SK-N-MC (cell line): ENCODE results near the gene KCNH2.
A peak's percentile ranks its signal among the peaks of the same experiment; 100 is the strongest.

ENCODE experiments used
- DNase-seq: peaks from one replicate; pipeline ENCODE4 v3.0.0-alpha.2; 2011; ENCODE audit warnings: low read depth, low spot score
- H3K27ac ChIP-seq: fragments of 200-600 bp; sonication (generic); 2 replicates; pipeline ENCODE4 v1.5.1; 2016; ENCODE audit warnings: mixed run types
- H3K36me3 ChIP-seq: fragments of 200-600 bp; sonication (generic); 2 replicates; pipeline ENCODE4 v1.6.1; 2017; ENCODE audit warnings: antibody characterized with exemption, low read length, mixed read lengths; ENCODE audit not compliant: insufficient read depth
- H3K4me3 ChIP-seq: fragments of 200-600 bp; sonication (generic); 2 replicates; pipeline ENCODE4 v1.5.1; 2016
- H3K9ac ChIP-seq: fragments of 200-600 bp; sonication (generic); 2 replicates; pipeline ENCODE4 v1.8.0; 2017; ENCODE audit warnings: mixed run types, mixed read lengths; ENCODE audit not compliant: insufficient read length
- H3K9me3 ChIP-seq: fragments of 200-600 bp; sonication (generic); 2 replicates; pipeline ENCODE4 v1.6.1; 2017; ENCODE audit warnings: low read depth, mild to moderate bottlenecking, antibody characterized with exemption, low read length, moderate library complexity, mixed read lengths
- EZH2 ChIP-seq: fragments of 200-600 bp; sonication (generic); IDR thresholded peaks from one replicate; pipeline ENCODE4 v1.6.1; 2017; ENCODE audit warnings: antibody characterized with exemption
- FOXP2 ChIP-seq: optimal IDR thresholded peaks from 2 replicates; pipeline ENCODE3; 2011; ENCODE audit warnings: mild to moderate bottlenecking, moderate library complexity; ENCODE audit not compliant: insufficient read depth; ENCODE audit errors: extremely low read length, control extremely low read depth
- POLR2AphosphoS5 ChIP-seq: IDR thresholded peaks from 2 replicates; pipeline ENCODE4 v1.6.1; 2012; ENCODE audit warnings: mild to moderate bottlenecking, low read depth, low read length, borderline replicate concordance

The KCNH2 gene

DNA sequence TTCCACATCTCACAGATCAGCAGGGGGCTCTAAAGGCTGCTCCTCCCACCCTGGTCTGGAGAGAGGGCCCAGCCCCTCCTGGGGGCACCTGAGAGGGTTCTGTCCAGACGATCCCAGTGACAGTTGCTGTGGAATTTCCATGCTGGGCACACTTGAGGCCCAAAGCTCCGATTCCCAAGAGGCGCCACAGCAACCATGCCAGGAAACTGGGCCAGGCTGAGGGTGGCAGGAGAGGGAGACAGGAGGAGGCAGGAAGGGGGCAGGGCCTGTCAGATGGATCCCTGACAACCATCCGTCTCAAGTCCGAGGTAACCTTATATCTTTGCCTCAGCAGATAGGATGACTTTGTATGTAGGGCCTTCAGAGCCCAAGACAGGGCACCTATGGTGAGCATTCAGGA lies 8.4 kb upstream of the KCNH2 start:
- Histone ChIP-seq H3K4me3 (no peak overlapping the region), H3K9me3 (no peaks in the 10 kb centered on the region), H3K27ac (no peak overlapping the region), H3K36me3 (no peaks in the 10 kb centered on the region), H3K9ac (no peak overlapping the region)
- no peak for TF ChIP-seq POLR2AphosphoS5
- DNase-seq = no peak

GRCh38 chr7:150986099-150986512 lies 8.0 kb upstream of the KCNH2 start:
- DNase-seq = no peak

GRCh38 chr7:150983893-150984368 lies 5.8 kb upstream of the KCNH2 start:
- H3K4me3 ChIP-seq = no peak overlapping the region
- no peak overlapping the region for H3K9ac ChIP-seq
- no peaks in the 10 kb centered on the region for H3K36me3 ChIP-seq
- TF ChIP-seq FOXP2 (no peak), POLR2AphosphoS5 (no peak), EZH2 (no peak)
- no peak overlapping the region for H3K27ac ChIP-seq
- no peaks in the 10 kb centered on the region for H3K9me3 ChIP-seq
- DNase-seq = no peak

More at GRCh38 chr7:150986099-150986512, 8.0 kb upstream of the KCNH2 start:
- Histone ChIP-seq H3K4me3 (no peak overlapping the region), H3K27ac (no peak overlapping the region), H3K9ac (no peak overlapping the region), H3K36me3 (no peaks in the 10 kb centered on the region), H3K9me3 (no peaks in the 10 kb centered on the region)
- TF ChIP-seq FOXP2 = no peak
- TF ChIP-seq EZH2 = no peak
- no peak for TF ChIP-seq POLR2AphosphoS5

DNA sequence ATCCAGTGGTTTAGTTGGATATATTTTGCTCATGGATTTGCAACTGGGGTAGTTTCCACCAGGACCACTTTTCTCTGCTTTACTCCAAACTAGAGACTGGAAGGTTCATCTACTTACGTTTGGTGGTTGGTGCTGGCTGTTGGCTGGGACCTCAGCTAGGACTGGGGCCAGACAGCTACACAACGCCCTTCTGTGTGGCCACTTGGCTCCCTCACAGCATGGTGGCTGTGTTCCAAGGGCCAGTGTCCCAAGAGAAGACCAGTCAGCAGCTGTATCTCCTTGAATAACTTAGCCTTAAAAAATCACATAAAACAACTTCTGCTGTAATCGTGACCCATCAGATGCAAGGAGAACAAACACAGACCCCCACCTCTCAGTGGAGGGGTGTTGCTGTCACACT lies 4.2 kb upstream of the KCNH2 start:
- H3K4me3 ChIP-seq = no peak overlapping the region
- H3K9ac ChIP-seq = no peak overlapping the region
- H3K27ac ChIP-seq = no peak overlapping the region
- no peak for DNase-seq
- no peaks in the 10 kb centered on the region for H3K36me3 ChIP-seq
- TF ChIP-seq EZH2 (no peak), FOXP2 (no peak), POLR2AphosphoS5 (no peak)
- H3K9me3 ChIP-seq = no peaks in the 10 kb centered on the region

DNA sequence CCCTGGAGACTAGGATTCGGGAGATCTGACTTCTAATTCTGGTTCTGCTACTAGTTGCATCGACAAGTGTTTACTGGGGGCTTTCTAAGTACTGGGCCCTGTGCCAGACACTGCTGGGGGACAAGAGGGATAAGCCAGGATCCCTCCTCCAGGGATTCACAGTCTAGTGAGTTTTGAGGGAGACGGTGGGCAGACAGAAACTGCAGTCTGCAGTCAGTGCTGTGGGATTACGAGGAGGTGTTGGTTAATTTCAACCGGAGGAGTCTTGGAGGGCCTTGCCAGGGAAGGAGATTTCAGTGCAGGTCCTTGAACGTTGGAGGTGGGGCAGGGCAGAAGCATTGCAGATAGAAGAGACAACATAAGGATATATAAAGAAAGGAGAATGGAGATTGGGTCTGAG lies 3.5 kb upstream of the KCNH2 start:
- Histone ChIP-seq H3K36me3 (no peaks in the 10 kb centered on the region), H3K9me3 (no peaks in the 10 kb centered on the region), H3K4me3 (no peak overlapping the region), H3K9ac (no peak overlapping the region), H3K27ac (no peak overlapping the region)
- no peak for TF ChIP-seq EZH2
- TF ChIP-seq FOXP2 = no peak
- no peak for TF ChIP-seq POLR2AphosphoS5
- DNase-seq = no peak

GRCh38 chr7:150980663-150981062 lies 2.5 kb upstream of the KCNH2 start:
- Histone ChIP-seq H3K36me3 (no peaks in the 10 kb centered on the region), H3K27ac (no peak overlapping the region), H3K4me3 (no peak overlapping the region), H3K9me3 (no peaks in the 10 kb centered on the region), H3K9ac (no peak overlapping the region)
- TF ChIP-seq FOXP2 (no peak), EZH2 (no peak), POLR2AphosphoS5 (no peak)
- no peak for DNase-seq

- Histone ChIP-seq H3K9ac (no peak overlapping the region), H3K9me3 (no peaks in the 10 kb centered on the region), H3K36me3 (no peaks in the 10 kb centered on the region), H3K27ac (no peak overlapping the region), H3K4me3 (no peak overlapping the region)
- TF ChIP-seq POLR2AphosphoS5 (no peak), EZH2 (no peak), FOXP2 (no peak)
- no peak for DNase-seq
These were observed 1.7 kb upstream of the KCNH2 start for GRCh38 chr7:150979713-150980390.

GRCh38 chr7:150977382-150978125 lies 567 bp downstream of the KCNH2 start:
- TF ChIP-seq EZH2 (no peak), FOXP2 (no peak), POLR2AphosphoS5 (no peak)
- Histone ChIP-seq H3K36me3 (no peaks in the 10 kb centered on the region), H3K27ac (no peak overlapping the region), H3K9me3 (no peaks in the 10 kb centered on the region), H3K4me3 (peak overlapping the region; percentile 58), H3K9ac (no peak overlapping the region)
- DNase-seq = no peak
